Esophagus (tissue), 2 donors: ENCODE results near the gene MINK1. TPM values are rescaled to one million over a fixed set of nuclear protein-coding genes. Genes with fewer than 3 reads are reported as not detected.
A peak's percentile ranks its signal among the peaks of the same experiment; 100 is the strongest.

Experiments
- H3K27ac ChIP-seq, 2 donors: one replicate each; pipeline ENCODE4 v1.5.1; 2013; ENCODE audit warnings: low read depth in 2 of 2, mild to moderate bottlenecking in 2 of 2, inconsistent platforms in 1 of 2, low read length in 1 of 2, moderate library complexity in 1 of 2
- H3K27me3 ChIP-seq, 2 donors: one replicate each; pipeline ENCODE4 v1.6.1; 2013; ENCODE audit warnings: low read length in 2 of 2, control low read depth in 1 of 2, mild to moderate bottlenecking in 1 of 2; ENCODE audit not compliant: insufficient read depth in 2 of 2, control insufficient read depth in 1 of 2
- H3K36me3 ChIP-seq, 2 donors: one replicate each; pipeline ENCODE4 v1.6.1; 2013; ENCODE audit warnings: low read length in 1 of 2; ENCODE audit not compliant: control insufficient read depth in 2 of 2, insufficient read depth in 2 of 2
- H3K4me1 ChIP-seq, 2 donors: one replicate each; pipeline ENCODE4 v1.6.1; 2013; ENCODE audit warnings: low read length in 1 of 2; ENCODE audit not compliant: control insufficient read depth in 2 of 2, insufficient read depth in 2 of 2
- H3K4me3 ChIP-seq, 2 donors: one replicate each; pipeline ENCODE4 v1.5.1; 2013; ENCODE audit warnings: low read length in 2 of 2, mild to moderate bottlenecking in 2 of 2, low read depth in 1 of 2, moderate library complexity in 1 of 2
- H3K9me3 ChIP-seq, 2 donors: one replicate each; pipeline ENCODE4 v1.6.1; 2013; ENCODE audit warnings: mild to moderate bottlenecking in 2 of 2, low read depth in 1 of 2, low read length in 1 of 2, moderate library complexity in 1 of 2; ENCODE audit not compliant: control insufficient read depth in 2 of 2, insufficient read depth in 1 of 2
- WGBS, 2 donors: extraction: QIAGEN DNeasy Blood & Tissue Kit; methylation state at CpG; one replicate each; pipeline ENCODE4 v1.1.7; 2013; 5-methylcytosine and 5-hydroxymethylcytosine counted together
- polyA plus RNA-seq, 2 donors: library from polyadenylated mRNA; stranded (reverse); fragments of 200-250 nt; gene quantifications; one replicate each; pipeline ENCODE4 v1.2.3, GENCODE V29; 2013
- donor health status: healthy with polysubstance abuse.
- donor health status: Bipolar disorder and iron deficiency.

The MINK1 gene
- polyA plus RNA-seq, 2 donors, result 86.1 to 161 TPM

DNA sequence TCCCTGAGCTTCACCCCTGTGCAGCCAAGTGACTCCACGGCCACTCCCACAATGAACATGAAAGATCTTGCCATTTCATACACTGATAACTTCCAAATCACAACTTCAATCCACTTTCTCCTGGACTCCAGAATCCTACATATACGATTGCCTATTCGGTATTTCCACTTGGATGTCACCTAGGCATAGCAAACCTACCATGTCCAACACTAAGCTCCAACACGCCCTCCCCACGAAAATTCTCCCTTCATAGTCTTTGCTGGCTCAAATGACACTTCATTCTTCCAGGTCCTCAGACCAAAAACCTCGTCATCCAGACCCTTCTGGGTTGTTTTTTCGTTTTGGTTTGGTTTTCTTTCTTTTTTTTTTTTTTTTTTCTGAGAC, 42.4 kb upstream of the MINK1 start:
- Histone ChIP-seq H3K36me3 (no peaks in the 10 kb centered on the region), H3K4me3 (peak overlapping the region; percentile 66 to 69), H3K27ac (peak overlapping the region; percentile 98 to 99), H3K27me3 (no peaks in the 10 kb centered on the region), H3K4me1 (peaks cover 12% of the 10 kb centered on the region in 2 donors), H3K9me3 (no peaks in the 10 kb centered on the region)
- 29 to 35% methylated on average over 7 of the region's 7 CpGs for WGBS, 2 donors

DNA sequence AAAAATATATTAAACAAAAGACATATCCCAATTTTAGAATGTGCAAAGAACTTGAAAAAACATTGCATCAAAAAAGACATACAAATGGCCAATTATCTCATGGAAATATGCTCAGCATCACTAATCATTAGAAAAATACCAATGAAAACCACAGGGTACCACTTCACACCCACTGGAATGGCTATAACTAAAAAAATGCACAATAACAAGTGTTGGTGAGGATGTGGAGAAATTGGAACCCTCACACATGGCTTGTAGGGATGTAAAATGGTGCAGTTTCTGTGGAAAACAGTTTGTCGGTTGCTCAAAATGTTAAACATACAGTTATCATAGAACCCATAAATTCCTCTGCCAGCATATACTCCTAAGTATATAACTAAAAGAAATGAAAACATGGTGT, 38.0 kb upstream of the MINK1 start:
- H3K4me1 ChIP-seq, result peaks cover 0 to 6% of the 10 kb centered on the region in 2 donors
- H3K4me3 ChIP-seq, result no peak overlapping the region
- H3K36me3 ChIP-seq, result peaks cover 7 to 10% of the 10 kb centered on the region in 2 donors
- no peaks in the 10 kb centered on the region for H3K9me3 ChIP-seq
- no peaks in the 10 kb centered on the region for H3K27me3 ChIP-seq
- H3K27ac ChIP-seq, result no peak overlapping the region
- 100% methylated on average over 1 of the region's 1 CpG for WGBS, 2 donors

DNA sequence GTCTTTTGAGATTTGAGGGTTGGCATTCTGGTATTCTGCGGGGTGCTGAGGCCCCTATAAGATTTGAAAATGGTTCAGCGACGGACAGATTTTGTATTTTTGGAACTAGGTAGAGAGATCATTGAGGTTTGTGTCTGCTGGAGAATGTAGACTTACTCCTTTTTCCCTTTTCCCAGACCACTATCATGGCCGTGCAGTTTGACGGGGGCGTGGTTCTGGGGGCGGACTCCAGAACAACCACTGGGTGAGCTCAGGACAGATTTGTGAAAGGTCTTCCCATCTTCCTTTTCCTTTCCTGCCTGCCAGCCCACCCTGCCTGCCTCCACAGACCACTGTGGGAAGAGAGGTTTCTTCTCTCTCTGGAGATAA, 36.6 kb upstream of the MINK1 start:
- Histone ChIP-seq H3K4me3 (peak overlapping the region; percentile 94 to 97), H3K36me3 (peaks cover 7 to 10% of the 10 kb centered on the region in 2 donors), H3K27ac (peak overlapping the region; percentile 78 to 87), H3K27me3 (no peaks in the 10 kb centered on the region), H3K4me1 (peaks cover 0 to 6% of the 10 kb centered on the region in 2 donors), H3K9me3 (no peaks in the 10 kb centered on the region)
- WGBS, 2 donors, result 0 to 1% methylated on average over 7 of the region's 7 CpGs

DNA sequence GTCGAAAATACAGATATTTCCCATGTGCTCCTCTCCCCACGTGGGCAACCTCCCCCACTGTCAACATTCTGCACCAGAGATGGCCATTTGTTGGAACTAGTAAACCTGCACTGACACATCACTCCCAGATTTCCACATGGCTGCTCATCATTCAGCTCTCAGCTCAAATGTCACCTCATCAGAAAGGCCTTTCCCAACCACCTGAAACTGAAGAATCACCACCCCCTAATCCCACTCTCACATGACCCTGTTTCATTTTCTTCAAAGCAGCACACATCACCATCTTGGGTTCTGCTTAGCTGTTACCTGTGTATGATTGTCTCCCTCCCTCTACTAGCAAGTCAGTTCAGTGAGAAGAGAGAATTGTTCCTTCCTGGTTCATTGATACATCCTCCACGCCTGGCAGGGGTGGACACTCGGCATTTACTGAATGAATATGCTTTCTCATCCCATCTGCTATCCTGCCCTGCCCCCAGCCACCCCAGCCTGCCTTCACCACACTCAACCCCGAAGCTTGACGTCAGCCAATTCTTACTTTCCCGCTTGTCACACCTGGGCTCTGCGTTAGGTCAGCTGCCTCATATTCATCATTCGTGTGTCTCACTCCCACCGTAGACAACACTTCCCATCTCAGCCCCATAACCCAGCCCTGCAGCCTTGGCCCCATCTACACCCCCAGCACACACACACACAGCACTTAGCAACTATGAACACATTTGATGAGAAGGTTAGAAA, 32.5 kb upstream of the MINK1 start:
- Histone ChIP-seq H3K9me3 (no peaks in the 10 kb centered on the region), H3K27ac (no peak overlapping the region), H3K36me3 (peaks cover 7 to 10% of the 10 kb centered on the region in 2 donors), H3K27me3 (no peaks in the 10 kb centered on the region), H3K4me1 (peaks cover 0 to 6% of the 10 kb centered on the region in 2 donors), H3K4me3 (no peak overlapping the region)
- 75 to 84% methylated on average over 10 of the region's 10 CpGs for WGBS, 2 donors

DNA sequence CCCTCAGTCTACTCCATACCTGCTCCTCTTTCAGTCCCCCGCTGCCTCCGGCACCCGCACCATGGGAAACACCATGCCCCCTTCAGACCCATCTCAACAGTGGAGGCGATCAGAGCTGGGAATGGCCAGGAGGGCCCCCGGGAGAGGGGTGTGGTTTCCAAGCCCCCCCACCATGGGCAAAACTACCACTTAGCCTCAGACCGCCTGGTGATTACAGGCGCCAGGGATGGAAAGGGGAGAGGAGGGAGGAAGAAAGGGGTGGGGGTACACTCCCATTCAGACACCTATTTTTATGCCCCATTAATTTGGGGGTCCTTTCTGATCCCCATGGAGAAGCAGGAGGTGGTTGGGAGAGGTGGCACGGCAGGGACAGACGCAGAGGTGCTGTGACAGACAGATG, 30.9 kb upstream of the MINK1 start, which contains the start of gene C17orf114:
TSS of gene C17orf114 (minus strand) at position 101 of the 400 bp plus-strand sequence.
- Histone ChIP-seq H3K4me1 (no peaks in the 10 kb centered on the region), H3K27ac (no peak within 1 kb of the TSS), H3K9me3 (no peaks in the 10 kb centered on the region), H3K27me3 (no peaks in the 10 kb centered on the region), H3K36me3 (peaks cover 7 to 9% of the 10 kb centered on the region in 2 donors), H3K4me3 (no peak within 1 kb of the TSS)
- 85 to 86% methylated on average over 9 of the region's 9 CpGs for WGBS, 2 donors

DNA sequence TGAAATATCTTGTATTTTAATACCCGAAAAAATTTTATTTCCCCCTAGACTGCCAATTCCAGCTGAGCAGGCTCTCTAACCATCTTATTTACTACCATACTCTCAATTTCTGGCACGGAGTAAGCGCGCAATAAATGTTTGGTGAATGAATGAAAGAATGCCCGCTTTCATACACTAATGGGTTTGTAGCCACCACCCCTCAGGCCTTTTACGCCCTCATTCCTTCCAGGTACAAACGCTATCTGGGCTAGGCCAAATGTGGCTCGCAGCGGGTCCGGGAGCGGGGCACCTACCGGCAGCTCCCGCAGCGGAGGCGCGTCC, 26.7 kb upstream of the MINK1 start:
- H3K27me3 ChIP-seq, result no peaks in the 10 kb centered on the region
- H3K4me1 ChIP-seq, result peaks cover 0 to 16% of the 10 kb centered on the region in 2 donors
- H3K4me3 ChIP-seq, result peak overlapping the region; percentile 82 to 88
- peaks cover 0 to 2% of the 10 kb centered on the region in 2 donors for H3K9me3 ChIP-seq
- WGBS, 2 donors, result 2 to 3% methylated on average over 16 of the region's 16 CpGs
- peaks cover 4 to 14% of the 10 kb centered on the region in 2 donors for H3K36me3 ChIP-seq
- H3K27ac ChIP-seq, result peak overlapping the region; percentile 45 to 57

DNA sequence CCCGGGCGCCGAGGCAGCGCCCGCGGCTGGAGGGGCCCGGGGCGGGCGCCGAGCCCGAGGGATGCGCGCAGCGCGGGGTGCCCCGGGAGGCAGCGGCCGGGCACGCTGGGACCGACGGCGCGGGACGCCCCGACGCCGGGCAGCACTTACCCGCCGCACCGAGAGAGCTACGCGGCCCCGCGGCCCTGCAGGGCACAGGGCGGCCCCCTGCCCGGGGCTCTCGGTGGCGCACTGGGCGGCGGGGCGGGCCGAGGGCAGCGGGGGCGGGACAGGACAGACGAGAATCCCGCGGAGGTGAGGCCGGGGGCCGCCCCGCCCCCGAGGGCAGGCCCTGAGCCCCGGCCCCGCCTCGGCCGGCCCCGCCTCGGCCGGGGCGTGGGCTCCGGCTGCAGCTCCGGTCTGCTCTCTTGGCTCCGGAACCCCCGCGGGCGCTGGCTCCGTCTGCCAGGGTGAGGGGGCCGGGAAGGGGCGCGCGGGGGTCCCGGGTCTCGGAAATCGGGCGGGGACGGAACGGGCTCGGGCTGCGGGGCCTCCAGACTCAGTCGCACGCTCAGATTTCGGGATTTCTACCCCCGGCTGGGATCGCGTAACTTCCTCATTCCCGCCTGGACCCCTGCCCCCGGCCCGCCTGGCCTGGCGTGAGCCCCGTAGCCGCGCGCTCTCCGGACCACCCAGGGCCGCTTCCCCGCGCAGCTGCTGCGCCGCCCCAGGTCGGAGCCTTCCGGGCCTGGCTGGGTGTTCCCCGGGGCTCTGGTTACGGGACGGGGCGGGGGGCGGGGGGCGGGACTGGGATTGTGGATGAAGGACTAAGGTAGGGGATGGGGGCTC, 26.1 kb upstream of the MINK1 start, which contains the start of gene PLD2:
TSS of gene PLD2 (plus strand) at position 376 of the 828 bp plus-strand sequence. CDS start 621 bp downstream, outside the sequence.
- Histone ChIP-seq H3K4me3 (peak within 1 kb of the TSS; percentile 82 to 88), H3K36me3 (peaks cover 4 to 14% of the 10 kb centered on the region in 2 donors), H3K27ac (peak within 1 kb of the TSS; percentile 65 to 77), H3K9me3 (peaks cover 0 to 2% of the 10 kb centered on the region in 2 donors), H3K27me3 (no peaks in the 10 kb centered on the region), H3K4me1 (peaks cover 0 to 16% of the 10 kb centered on the region in 2 donors)
- 1% methylated on average over 61 to 106 of the region's 106 CpGs for WGBS, 2 donors

DNA sequence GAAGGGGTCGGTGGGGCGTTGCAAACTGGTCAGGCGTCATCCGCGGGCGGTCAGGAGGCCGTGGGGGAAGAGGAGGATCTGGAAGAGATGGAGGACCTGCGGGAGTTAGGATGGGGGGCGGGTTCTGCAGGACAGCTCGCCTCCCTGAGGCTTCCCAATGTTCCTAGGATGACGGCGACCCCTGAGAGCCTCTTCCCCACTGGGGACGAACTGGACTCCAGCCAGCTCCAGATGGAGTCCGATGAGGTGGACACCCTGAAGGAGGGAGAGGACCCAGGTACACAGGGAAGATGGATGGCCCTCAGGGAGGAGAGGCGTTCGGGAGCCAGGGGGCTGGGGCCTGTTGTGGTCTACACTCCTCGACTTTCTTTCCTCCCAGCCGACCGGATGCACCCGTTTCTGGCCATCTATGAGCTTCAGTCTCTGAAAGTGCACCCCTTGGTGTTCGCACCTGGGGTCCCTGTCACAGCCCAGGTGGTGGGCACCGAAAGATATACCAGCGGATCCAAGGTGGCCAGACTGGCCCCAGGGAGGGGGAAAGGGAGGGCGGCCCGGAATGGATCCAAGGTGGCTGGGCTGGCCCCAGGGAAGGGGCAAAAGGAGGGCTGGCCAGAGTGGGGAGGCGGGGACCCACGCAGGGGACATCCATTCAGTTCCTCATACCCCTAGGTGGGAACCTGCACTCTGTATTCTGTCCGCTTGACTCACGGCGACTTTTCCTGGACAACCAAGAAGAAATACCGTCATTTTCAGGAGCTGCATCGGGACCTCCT, 25.3 kb upstream of the MINK1 start:
- 21 to 25% methylated on average over 32 of the region's 32 CpGs for WGBS, 2 donors
- H3K36me3 ChIP-seq, result peaks cover 4 to 14% of the 10 kb centered on the region in 2 donors
- peak overlapping the region; percentile 12 to 65 for H3K27ac ChIP-seq
- H3K9me3 ChIP-seq, result peaks cover 0 to 2% of the 10 kb centered on the region in 2 donors
- peak overlapping the region; percentile 82 to 88 for H3K4me3 ChIP-seq
- H3K27me3 ChIP-seq, result no peaks in the 10 kb centered on the region
- H3K4me1 ChIP-seq, result peaks cover 0 to 16% of the 10 kb centered on the region in 2 donors

DNA sequence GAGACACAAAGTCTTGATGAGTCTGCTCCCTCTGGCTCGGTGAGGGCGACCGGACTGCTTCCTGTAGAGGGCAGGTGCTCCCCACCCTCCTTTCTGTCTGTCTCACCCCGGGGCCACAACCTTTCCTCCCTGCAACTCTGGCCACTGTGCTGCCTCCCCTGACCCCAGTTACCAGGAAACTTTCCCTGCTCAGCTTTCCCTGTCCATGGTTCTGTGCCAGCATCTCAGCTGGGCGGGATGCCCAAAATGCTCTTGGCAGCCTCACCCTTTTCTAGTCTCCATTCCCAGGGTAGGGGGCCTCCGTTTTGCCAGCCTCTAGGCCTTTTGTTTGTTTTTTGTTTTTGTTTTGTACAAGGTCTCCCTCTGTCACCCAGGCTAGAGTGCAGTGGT, 24.8 kb upstream of the MINK1 start:
- peaks cover 4 to 14% of the 10 kb centered on the region in 2 donors for H3K36me3 ChIP-seq
- WGBS, 2 donors, result 21 to 41% methylated on average over 6 of the region's 6 CpGs
- peaks cover 0 to 16% of the 10 kb centered on the region in 2 donors for H3K4me1 ChIP-seq
- no peaks in the 10 kb centered on the region for H3K27me3 ChIP-seq
- H3K4me3 ChIP-seq, result peak overlapping the region; percentile 82 to 88
- peak overlapping the region; percentile 21 to 65 for H3K27ac ChIP-seq
- H3K9me3 ChIP-seq, result peaks cover 0 to 2% of the 10 kb centered on the region in 2 donors
